Liver (tissue), 9 donors: ENCODE measurements around the gene PDE4D. TPM values are rescaled to one million over a fixed set of nuclear protein-coding genes. Genes with fewer than 3 reads are reported as not detected.

Experiments used
- DNase-seq: peaks from one replicate; pipeline ENCODE4 v3.0.0-alpha.2; 2017; ENCODE audit warnings: low spot score
- H3K27ac ChIP-seq, 2 donors: one replicate each; pipeline ENCODE4 v1.7.0; 2013; ENCODE audit warnings: inconsistent platforms in 2 of 2, low read length in 2 of 2, control low read depth in 1 of 2, low read depth in 1 of 2, mild to moderate bottlenecking in 1 of 2
- H3K27me3 ChIP-seq, 4 donors: one replicate each; pipeline versions ENCODE4 v1.6.1 to v1.7.0; 2013; ENCODE audit warnings: low read length in 3 of 4, inconsistent platforms in 1 of 4, mild to moderate bottlenecking in 1 of 4, moderate library complexity in 1 of 4; ENCODE audit not compliant: control insufficient read depth in 4 of 4, insufficient read depth in 4 of 4
- H3K36me3 ChIP-seq, 4 donors: one replicate each; pipeline versions ENCODE4 v1.6.1 to v1.7.0; 2013; ENCODE audit warnings: low read length in 3 of 4, mild to moderate bottlenecking in 3 of 4, low read depth in 1 of 4, moderate library complexity in 1 of 4; ENCODE audit not compliant: control insufficient read depth in 4 of 4, insufficient read depth in 3 of 4
- H3K4me1 ChIP-seq, 4 donors: one replicate each; pipeline versions ENCODE4 v1.6.1 to v1.7.0; 2013; ENCODE audit warnings: low read length in 3 of 4, mild to moderate bottlenecking in 3 of 4, moderate library complexity in 1 of 4; ENCODE audit not compliant: control insufficient read depth in 4 of 4, insufficient read depth in 4 of 4
- H3K4me3 ChIP-seq, 3 donors: one replicate each; pipeline versions ENCODE4 v1.6.1 to v1.7.0; 2013; ENCODE audit warnings: low read length in 3 of 3, control low read depth in 1 of 3, low read depth in 1 of 3, mild to moderate bottlenecking in 1 of 3
- H3K9ac ChIP-seq, 2 donors: one replicate each; pipeline ENCODE4 v1.7.0; 2013; ENCODE audit warnings: low read length in 2 of 2, mild to moderate bottlenecking in 2 of 2, moderate library complexity in 2 of 2, control low read depth in 1 of 2, low read depth in 1 of 2
- H3K9me3 ChIP-seq, 4 donors: one replicate each; pipeline versions ENCODE4 v1.6.1 to v1.7.0; 2013; ENCODE audit warnings: low read length in 3 of 4; ENCODE audit not compliant: control insufficient read depth in 4 of 4
- GABPA ChIP-seq, 2 donors: IDR thresholded peaks in 1 of 2; conservative IDR thresholded peaks in 1 of 2; 2 replicates each; pipeline ENCODE4 v1.6.1; 2016; ENCODE audit warnings: antibody characterized with exemption in 2 of 2, mild to moderate bottlenecking in 1 of 2, moderate library complexity in 1 of 2
- HNF4G ChIP-seq: IDR thresholded peaks from 2 replicates; pipeline ENCODE4 v1.6.1; 2016; ENCODE audit warnings: antibody characterized with exemption
- NR2F2 ChIP-seq: IDR thresholded peaks from 2 replicates; pipeline ENCODE4 v1.6.1; 2016; ENCODE audit warnings: antibody characterized with exemption
- REST ChIP-seq: IDR thresholded peaks from 2 replicates; pipeline ENCODE4 v1.6.1; 2016; ENCODE audit warnings: antibody characterized with exemption, mild to moderate bottlenecking
- RXRA ChIP-seq, 2 donors: IDR thresholded peaks; 2 replicates each; pipeline ENCODE4 v1.6.1; 2017 to 2018; ENCODE audit warnings: antibody characterized with exemption in 2 of 2, mild to moderate bottlenecking in 1 of 2
- TAF1 ChIP-seq: conservative IDR thresholded peaks from 2 replicates; pipeline ENCODE4 v1.6.1; 2016; ENCODE audit warnings: antibody characterized with exemption, mild to moderate bottlenecking
- ZBTB33 ChIP-seq: IDR thresholded peaks from 2 replicates; pipeline ENCODE4 v1.6.1; 2016; ENCODE audit warnings: antibody characterized with exemption
- WGBS: extraction: QIAGEN DNeasy Blood & Tissue Kit; methylation state at CpG from one replicate; pipeline ENCODE4 v1.1.7; 2013; 5-methylcytosine and 5-hydroxymethylcytosine counted together
- polyA plus RNA-seq, 2 donors: library from polyadenylated mRNA; stranded (reverse) in 1 of 2; unstranded in 1 of 2; fragments of 200-250 nt in 1 of 2; fragments of >200 nt in 1 of 2; fragmentation: Nextera tagmentation in 1 of 2; extraction: Ambion mirVana in 1 of 2; gene quantifications; one replicate each; pipeline versions ENCODE4 v1.2.1 to v1.2.3, GENCODE V29; 2013 to 2015
- total RNA-seq, 2 donors: library from RNA; depleted of rRNA; stranded (reverse); fragments of >200 nt; gene quantifications; one replicate each; pipeline ENCODE4 v1.2.3, GENCODE V29; 2014
- TF ChIP-seq, protein P1 (sequence below): IDR thresholded peaks from 2 replicates; pipeline ENCODE4 v1.6.1; 2016; ENCODE audit warnings: antibody characterized with exemption
- donor health status: healthy.
- donor health status: healthy.
- donor health status: healthy.
- donor health status: healthy.
- donor health status: healthy.

PDE4D gene
- total and polyA plus RNA-seq, 4 donors = 0.67 to 11.9 (median 6.5) TPM

DNA sequence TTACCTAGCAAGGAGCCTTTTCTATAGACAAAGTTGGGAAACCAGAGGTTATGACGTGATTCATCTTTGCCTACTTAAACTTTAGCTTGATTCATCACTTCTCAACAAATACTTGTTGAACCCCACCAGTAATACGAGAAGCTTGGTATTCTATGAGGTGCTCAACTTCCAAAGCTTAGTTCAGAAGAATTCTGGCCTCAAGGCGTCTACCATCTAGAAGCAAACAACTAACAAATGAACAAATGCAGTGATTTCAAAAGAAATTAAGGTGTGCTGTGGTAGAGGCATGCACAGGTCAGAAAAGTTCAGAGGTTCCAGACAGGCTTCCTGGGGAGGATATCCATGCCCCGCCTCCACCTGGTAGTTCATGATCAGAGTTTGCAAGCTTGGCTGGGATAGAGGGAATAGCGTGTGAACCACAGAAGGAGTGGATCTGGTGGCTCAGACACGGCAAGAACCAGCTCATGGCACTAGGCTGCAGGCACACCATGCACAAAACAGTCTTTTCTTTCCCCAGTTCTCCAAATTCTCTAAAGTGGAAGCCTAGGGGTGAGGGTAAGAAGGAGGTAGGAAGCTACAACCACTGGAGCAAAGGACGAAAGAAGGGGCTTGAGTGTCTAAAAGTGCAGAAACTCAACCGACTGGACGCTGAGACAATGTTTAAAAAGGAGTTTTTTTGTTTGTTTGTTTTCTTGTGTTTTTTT lies 837.6 kb downstream of the PDE4D start (continued):
- TF ChIP-seq REST = no peak
- no peak for TF ChIP-seq RXRA (IDR thresholded peaks at IDR 0.05)

DNA sequence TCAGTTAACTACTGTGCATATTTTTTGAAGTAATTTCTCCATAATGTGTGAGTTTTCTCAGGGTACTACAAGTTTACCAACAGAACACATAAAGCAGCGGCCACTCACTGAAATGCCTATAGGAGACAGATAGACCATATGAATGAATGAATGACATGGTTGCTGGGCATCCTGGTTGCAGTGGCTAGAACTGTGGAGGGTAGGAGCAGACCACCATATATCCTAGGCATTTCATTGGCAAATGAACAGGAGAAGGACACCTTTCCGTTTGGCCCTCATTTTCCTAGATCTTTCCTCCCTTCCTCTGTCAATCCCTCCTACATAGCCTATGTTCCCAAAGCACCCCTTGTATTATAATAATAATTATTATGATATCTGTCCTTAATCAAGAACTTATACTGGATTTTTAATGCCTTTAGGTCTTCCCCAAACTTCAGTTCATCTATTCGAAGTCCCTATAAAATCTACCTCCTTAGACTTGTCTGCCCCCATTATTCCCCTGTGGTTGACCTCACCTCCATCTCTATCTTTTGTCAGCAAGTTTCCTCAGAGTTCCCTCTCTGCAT lies 838.5 kb downstream of the PDE4D start:
- 91% methylated on average over 3 of the region's 3 CpGs for WGBS
- no peaks in the 10 kb centered on the region for H3K27me3 ChIP-seq
- DNase-seq = no peak
- H3K36me3 ChIP-seq = no peaks in the 10 kb centered on the region
- H3K9ac ChIP-seq = no peak overlapping the region
- H3K4me1 ChIP-seq = no peaks in the 10 kb centered on the region
- TF ChIP-seq, protein P1, sequence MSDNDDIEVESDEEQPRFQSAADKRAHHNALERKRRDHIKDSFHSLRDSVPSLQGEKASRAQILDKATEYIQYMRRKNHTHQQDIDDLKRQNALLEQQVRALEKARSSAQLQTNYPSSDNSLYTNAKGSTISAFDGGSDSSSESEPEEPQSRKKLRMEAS = no peak
- no peak for TF ChIP-seq TAF1
- TF ChIP-seq NR2F2 = no peak
- TF ChIP-seq HNF4G = no peak
- TF ChIP-seq ZBTB33 = no peak
- no peak for TF ChIP-seq GABPA (IDR thresholded peaks at IDR 0.05 in 1 of 2, conservative IDR thresholded peaks at IDR 0.05 in 1 of 2)
- no peak for TF ChIP-seq RXRA (IDR thresholded peaks at IDR 0.05)
- no peak overlapping the region for H3K27ac ChIP-seq
- H3K4me3 ChIP-seq = no peak overlapping the region
- H3K9me3 ChIP-seq = no peaks in the 10 kb centered on the region

DNA sequence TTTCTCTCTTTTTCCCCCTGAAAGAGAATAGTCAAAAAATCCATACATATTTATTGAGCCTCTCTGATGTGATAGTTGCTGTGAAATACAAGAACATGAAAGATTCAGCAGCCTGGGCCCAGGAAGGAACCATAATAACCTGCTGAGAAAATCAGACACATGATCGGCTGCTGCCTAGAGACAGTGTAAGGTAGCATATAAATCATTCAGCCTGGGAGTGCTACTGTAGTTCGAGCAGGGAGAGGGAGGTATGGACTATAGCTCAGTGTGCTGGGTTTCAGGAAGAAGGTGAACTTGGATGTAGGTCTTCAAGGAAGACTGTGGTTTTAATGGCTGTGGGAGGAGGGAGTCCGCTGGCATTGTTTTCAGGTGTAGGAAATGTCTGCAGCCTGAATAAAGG lies 841.6 kb downstream of the PDE4D start:
- TF ChIP-seq HNF4G = no peak
- Histone ChIP-seq H3K9me3 (no peaks in the 10 kb centered on the region), H3K9ac (no peak overlapping the region), H3K4me1 (no peaks in the 10 kb centered on the region), H3K4me3 (no peak overlapping the region), H3K27ac (no peak overlapping the region), H3K27me3 (no peaks in the 10 kb centered on the region), H3K36me3 (no peaks in the 10 kb centered on the region)
- DNase-seq = no peak
- WGBS = 91% methylated on average over 3 of the region's 3 CpGs

DNA sequence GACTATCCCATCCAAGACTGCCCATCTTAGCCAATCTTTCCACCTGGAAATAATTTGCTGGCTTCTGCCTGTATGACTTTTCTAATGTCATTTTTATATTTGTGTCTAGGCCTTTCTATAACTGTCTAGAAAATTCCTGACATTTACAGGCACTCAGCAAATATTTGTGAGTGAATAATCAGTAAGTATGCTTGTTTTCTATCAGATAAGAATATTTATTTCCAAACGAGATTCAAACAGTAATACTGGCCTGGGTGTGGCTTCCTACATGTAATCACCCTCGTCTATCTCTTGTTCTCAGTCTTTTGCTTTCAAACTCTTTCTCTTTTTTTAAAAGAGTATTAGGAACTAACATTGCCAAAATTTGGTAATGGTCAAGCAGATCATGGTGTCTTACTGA lies 844.4 kb downstream of the PDE4D start:
- Histone ChIP-seq H3K36me3 (no peaks in the 10 kb centered on the region), H3K27me3 (no peaks in the 10 kb centered on the region), H3K27ac (no peak overlapping the region), H3K9me3 (no peaks in the 10 kb centered on the region), H3K4me3 (no peak overlapping the region), H3K9ac (no peak overlapping the region), H3K4me1 (no peaks in the 10 kb centered on the region)
- no peak for DNase-seq
- TF ChIP-seq REST (no peak), TAF1 (no peak)
- 26% methylated on average over 2 of the region's 2 CpGs for WGBS
